Hepatocyte (in vitro differentiated cells): Measurements from ENCODE around the gene GPR62. TPM values are rescaled to one million over a fixed set of nuclear protein-coding genes. Genes with fewer than 3 reads are reported as not detected.

Source experiments
- DNase-seq: peaks from one replicate; pipeline ENCODE4 v3.0.0-alpha.2; 2016; ENCODE audit warnings: low spot score
- H2AFZ ChIP-seq: fragments of 200-600 bp; sonication (generic); 2 replicates; pipeline ENCODE4 v1.6.0; 2016; ENCODE audit warnings: antibody characterized with exemption, mild to moderate bottlenecking
- H3K27ac ChIP-seq: fragments of 200-600 bp; sonication (generic); 2 replicates; pipeline ENCODE4 v1.5.1; 2016; ENCODE audit warnings: mild to moderate bottlenecking
- H3K27me3 ChIP-seq: fragments of 200-600 bp; sonication (generic); 2 replicates; pipeline ENCODE4 v1.6.1; 2016
- H3K36me3 ChIP-seq: fragments of 200-600 bp; sonication (generic); replicated peaks from 2 replicates; pipeline ENCODE4 v1.5.1; 2016; ENCODE audit warnings: low read depth; ENCODE audit not compliant: insufficient read depth
- H3K4me1 ChIP-seq: fragments of 200-600 bp; sonication (generic); 2 replicates; pipeline ENCODE4 v1.5.1; 2016; ENCODE audit warnings: mild to moderate bottlenecking, moderate library complexity; ENCODE audit not compliant: insufficient read depth
- H3K4me2 ChIP-seq: fragments of 200-600 bp; sonication (generic); 2 replicates; pipeline ENCODE4 v1.6.0; 2016
- H3K4me3 ChIP-seq: fragments of 200-600 bp; sonication (generic); 2 replicates; pipeline ENCODE4 v1.5.1; 2016; ENCODE audit warnings: mild to moderate bottlenecking
- H3K79me2 ChIP-seq: fragments of 200-600 bp; sonication (generic); 2 replicates; pipeline ENCODE4 v1.6.0; 2017; ENCODE audit warnings: mild to moderate bottlenecking
- H3K9me2 ChIP-seq: fragments of 200-600 bp; sonication (generic); replicated peaks from 2 replicates; pipeline ENCODE4 v1.6.0; 2017; ENCODE audit warnings: mild to moderate bottlenecking; ENCODE audit not compliant: insufficient read depth
- H3K9me3 ChIP-seq: fragments of 200-600 bp; sonication (generic); 2 replicates; pipeline ENCODE4 v1.5.1; 2016; ENCODE audit warnings: low read depth, mild to moderate bottlenecking
- H4K20me1 ChIP-seq: fragments of 200-600 bp; sonication (generic); 2 replicates; pipeline ENCODE4 v1.6.0; 2016; ENCODE audit warnings: mild to moderate bottlenecking; ENCODE audit not compliant: insufficient read depth, poor library complexity, severe bottlenecking
- EZH2 ChIP-seq: fragments of 200-600 bp; sonication (generic); IDR thresholded peaks from 2 replicates; pipeline ENCODE4 v1.6.1; 2016; ENCODE audit warnings: antibody characterized with exemption, mild to moderate bottlenecking, borderline replicate concordance
- EZH2phosphoT487 ChIP-seq: fragments of 200-600 bp; sonication (generic); IDR thresholded peaks from one replicate; pipeline ENCODE4 v1.6.1; 2018; ENCODE audit warnings: antibody characterized with exemption, mild to moderate bottlenecking, low read depth, moderate library complexity; ENCODE audit not compliant: unreplicated experiment, severe bottlenecking
- WGBS: methylation state at CpG from one replicate; pipeline ENCODE4 v1.1.6; 2016; ENCODE audit warnings: low lambda C conversion rate; ENCODE audit errors: missing lambda C conversion rate; 5-methylcytosine and 5-hydroxymethylcytosine counted together
- polyA plus RNA-seq: library from polyadenylated mRNA; unstranded; fragments of >200 nt; fragmentation: Nextera tagmentation; extraction: Ambion mirVana; gene quantifications from 2 replicates; pipeline ENCODE4 v1.2.1, GENCODE V29; 2016
- total RNA-seq: library from RNA; depleted of rRNA; stranded (reverse); fragments of >200 nt; gene quantifications from 2 replicates; pipeline ENCODE4 v1.2.3, GENCODE V29; 2014
- TF ChIP-seq, protein P1 (sequence below): fragments of 200-600 bp; sonication (generic); IDR thresholded peaks from 2 replicates; pipeline ENCODE4 v1.5.1; 2016; ENCODE audit warnings: antibody characterized with exemption, mild to moderate bottlenecking; ENCODE audit not compliant: poor library complexity

The GPR62 gene
- total and polyA plus RNA-seq, 2 experiments from 2014 or later, result 0.08 TPM; not detected in 1

DNA sequence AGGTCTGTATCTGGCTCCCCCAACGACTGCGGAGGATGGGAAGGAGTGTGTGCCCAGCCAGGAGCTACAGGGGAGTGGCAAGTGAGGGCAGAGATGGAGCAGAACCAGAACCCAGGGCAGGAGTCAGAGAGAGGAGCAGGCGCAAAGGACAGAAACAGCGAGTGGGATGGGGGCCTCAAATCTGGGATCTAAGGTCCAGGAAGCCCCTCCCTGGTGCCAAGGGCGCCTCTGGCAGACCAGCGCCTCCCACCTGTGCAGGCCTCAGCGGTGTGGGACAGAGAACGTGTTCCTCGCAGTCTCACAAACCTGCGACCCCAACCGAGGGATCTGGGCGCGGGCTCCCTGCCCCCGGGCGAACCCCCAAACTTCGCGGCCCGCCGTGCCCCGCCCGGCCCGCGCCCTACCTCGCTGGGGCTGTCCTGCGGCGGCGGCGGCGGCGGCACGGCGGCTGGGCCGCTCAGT, 11.8 kb downstream of the GPR62 start:
- no peaks in the 10 kb centered on the region for H4K20me1 ChIP-seq
- H3K27ac ChIP-seq, result peak overlapping the region; percentile 95
- no peaks in the 10 kb centered on the region for H3K9me3 ChIP-seq
- peaks cover 31% of the 10 kb centered on the region for H3K79me2 ChIP-seq
- no peaks in the 10 kb centered on the region for H3K9me2 ChIP-seq
- H3K27me3 ChIP-seq, result no peaks in the 10 kb centered on the region
- peak overlapping the region; percentile 40 for H2AFZ ChIP-seq
- TF ChIP-seq EZH2, result no peak
- TF ChIP-seq EZH2phosphoT487, result no peak
- TF ChIP-seq, protein P1, sequence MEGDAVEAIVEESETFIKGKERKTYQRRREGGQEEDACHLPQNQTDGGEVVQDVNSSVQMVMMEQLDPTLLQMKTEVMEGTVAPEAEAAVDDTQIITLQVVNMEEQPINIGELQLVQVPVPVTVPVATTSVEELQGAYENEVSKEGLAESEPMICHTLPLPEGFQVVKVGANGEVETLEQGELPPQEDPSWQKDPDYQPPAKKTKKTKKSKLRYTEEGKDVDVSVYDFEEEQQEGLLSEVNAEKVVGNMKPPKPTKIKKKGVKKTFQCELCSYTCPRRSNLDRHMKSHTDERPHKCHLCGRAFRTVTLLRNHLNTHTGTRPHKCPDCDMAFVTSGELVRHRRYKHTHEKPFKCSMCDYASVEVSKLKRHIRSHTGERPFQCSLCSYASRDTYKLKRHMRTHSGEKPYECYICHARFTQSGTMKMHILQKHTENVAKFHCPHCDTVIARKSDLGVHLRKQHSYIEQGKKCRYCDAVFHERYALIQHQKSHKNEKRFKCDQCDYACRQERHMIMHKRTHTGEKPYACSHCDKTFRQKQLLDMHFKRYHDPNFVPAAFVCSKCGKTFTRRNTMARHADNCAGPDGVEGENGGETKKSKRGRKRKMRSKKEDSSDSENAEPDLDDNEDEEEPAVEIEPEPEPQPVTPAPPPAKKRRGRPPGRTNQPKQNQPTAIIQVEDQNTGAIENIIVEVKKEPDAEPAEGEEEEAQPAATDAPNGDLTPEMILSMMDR, result no peak
- H3K4me2 ChIP-seq, result peak overlapping the region; percentile 97
- H3K36me3 ChIP-seq, result no peaks in the 10 kb centered on the region
- WGBS, result 12% methylated on average over 12 of the region's 33 CpGs
- no peak for DNase-seq
- H3K4me3 ChIP-seq, result peak overlapping the region; percentile 75
- peaks cover 31% of the 10 kb centered on the region for H3K4me1 ChIP-seq

DNA sequence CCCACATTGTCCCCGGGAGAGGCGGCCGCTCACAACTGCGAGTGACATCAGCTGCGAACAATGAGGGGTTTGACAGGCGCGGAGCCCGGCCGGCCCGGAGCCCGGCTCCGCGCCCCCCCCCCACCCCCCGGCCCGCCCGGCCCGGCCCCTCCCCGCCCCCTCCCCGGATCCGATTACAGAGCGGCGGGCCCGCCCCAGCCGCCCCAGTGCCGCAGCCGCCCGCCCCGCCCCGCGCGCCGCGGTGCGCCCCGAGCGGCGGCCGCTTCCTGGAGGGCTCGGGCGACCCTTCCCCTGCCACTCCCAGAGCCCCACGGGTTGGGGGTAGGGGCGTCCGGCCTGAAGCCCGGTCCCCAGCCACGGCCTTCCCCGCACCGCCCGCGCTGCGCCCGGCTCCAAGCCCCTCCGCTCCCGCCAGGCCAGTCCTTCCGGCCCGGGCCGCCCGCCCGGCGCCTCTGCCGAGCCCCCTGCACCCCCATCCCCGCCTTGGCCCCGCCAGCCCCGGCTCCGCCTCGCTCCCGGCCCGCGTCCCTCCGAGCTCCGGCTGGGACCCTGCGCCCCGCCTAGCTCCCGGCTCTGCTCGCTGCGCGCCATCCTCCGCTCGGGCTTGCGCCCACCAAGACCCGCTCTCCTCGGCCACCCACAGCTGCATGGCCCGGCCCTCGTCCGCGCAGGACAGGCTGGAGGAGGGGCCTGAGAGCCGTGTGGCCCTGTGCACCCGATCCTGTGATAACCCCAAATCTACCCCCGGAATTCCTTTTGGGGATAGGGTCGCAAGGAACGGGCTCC, 12.4 kb downstream of the GPR62 start, which contains the start of gene PCBP4:
PCBP4 (minus strand) TSS at position 71 of the 786 bp plus-strand sequence. CDS start 6,214 bp downstream, outside the sequence.
- Histone ChIP-seq H3K27me3 (no peaks in the 10 kb centered on the region), H3K9me3 (no peaks in the 10 kb centered on the region), H3K4me3 (peak within 1 kb of the TSS; percentile 87), H3K4me1 (peaks cover 31% of the 10 kb centered on the region), H3K4me2 (peak within 1 kb of the TSS; percentile 97), H3K79me2 (peaks cover 34% of the 10 kb centered on the region), H3K9me2 (no peaks in the 10 kb centered on the region), H4K20me1 (no peaks in the 10 kb centered on the region), H3K36me3 (no peaks in the 10 kb centered on the region), H3K27ac (peak within 1 kb of the TSS; percentile 95), H2AFZ (peak within 1 kb of the TSS; percentile 40)
- DNase-seq, result peak; percentile 83
- WGBS, result 1% methylated on average over 27 of the region's 90 CpGs
- TF ChIP-seq EZH2 (no peak), EZH2phosphoT487 (no peak)
- TF ChIP-seq, protein P1, result no peak

DNA sequence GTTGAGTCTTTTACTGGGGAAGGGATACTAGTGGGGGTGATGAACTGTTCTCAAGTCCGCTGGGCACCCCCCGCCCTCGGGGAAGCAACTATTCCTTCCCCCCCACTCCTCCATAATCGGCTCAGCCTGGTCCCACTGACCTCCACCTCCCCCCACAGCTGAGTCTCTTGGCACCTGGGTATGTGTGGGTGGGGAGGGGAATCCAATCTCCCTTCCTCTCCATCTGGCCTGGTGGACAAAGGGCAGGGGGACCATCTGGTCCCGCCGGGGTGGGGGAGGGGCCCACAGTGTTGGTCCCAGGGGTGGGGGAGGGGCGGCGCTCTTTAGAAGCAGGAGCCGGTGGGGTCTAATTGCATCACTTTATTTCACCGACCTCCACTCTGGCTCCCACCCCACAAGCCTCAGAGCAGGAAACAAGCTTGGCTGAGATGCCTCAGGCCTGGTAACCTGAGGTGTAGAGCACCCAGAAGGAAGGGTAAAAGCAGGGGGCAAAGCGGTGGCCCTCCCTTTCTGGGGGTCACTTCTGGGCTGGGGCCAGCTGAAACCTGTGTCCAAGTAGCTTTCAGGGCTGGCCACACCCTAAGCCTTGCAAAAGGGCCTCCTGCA, 13.1 kb downstream of the GPR62 start:
- no peaks in the 10 kb centered on the region for H3K27me3 ChIP-seq
- peak overlapping the region; percentile 87 for H3K4me3 ChIP-seq
- H3K4me2 ChIP-seq, result peak overlapping the region; percentile 97
- peaks cover 33% of the 10 kb centered on the region for H3K4me1 ChIP-seq
- TF ChIP-seq EZH2phosphoT487 (no peak), EZH2 (no peak)
- TF ChIP-seq, protein P1, result no peak
- no peaks in the 10 kb centered on the region for H3K36me3 ChIP-seq
- H3K27ac ChIP-seq, result peak overlapping the region; percentile 92
- no peaks in the 10 kb centered on the region for H4K20me1 ChIP-seq
- peak; percentile 62 for DNase-seq
- 11% methylated on average over 6 of the region's 11 CpGs for WGBS
- H2AFZ ChIP-seq, result peak overlapping the region; percentile 32
- H3K9me3 ChIP-seq, result no peaks in the 10 kb centered on the region
- H3K9me2 ChIP-seq, result no peaks in the 10 kb centered on the region
- peaks cover 41% of the 10 kb centered on the region for H3K79me2 ChIP-seq
